ENCODE measurements around the gene MUTYH. TPM values are rescaled to one million over a fixed set of nuclear protein-coding genes. Genes with fewer than 3 reads are reported as not detected.
A peak's percentile ranks its signal among the peaks of the same experiment; 100 is the strongest.

The MUTYH gene
- total RNA-seq, 1 donor: 16.8 TPM

GRCh38 chr1:45344499-45344898, 4.3 kb upstream of the MUTYH start:
- no peak overlapping the region for H3K4me3 ChIP-seq (ENCODE audit: low read depth, low read length)
- TF ChIP-seq CTCF (IDR thresholded peaks at IDR 0.05; ENCODE audit: insufficient read depth, low read length): no peak
- no peak for DNase-seq (ENCODE audit: low read depth)

- no peak for TF ChIP-seq CTCF (IDR thresholded peaks at IDR 0.05; ENCODE audit: insufficient read depth, low read length)
- H3K4me3 ChIP-seq (ENCODE audit: low read depth, low read length): peak overlapping the region; percentile 79
- DNase-seq (ENCODE audit: low read depth): peak; percentile 22
Observed at GRCh38 chr1:45340816-45341466, 701 bp upstream of the MUTYH start.

- H3K4me3 ChIP-seq (ENCODE audit: low read depth, low read length): no peak overlapping the region
- no peak for DNase-seq (ENCODE audit: low read depth)
- no peak for TF ChIP-seq CTCF (IDR thresholded peaks at IDR 0.05; ENCODE audit: insufficient read depth, low read length)
Observed at GRCh38 chr1:45337630-45338325, 2.5 kb downstream of the MUTYH start.

- TF ChIP-seq CTCF (IDR thresholded peaks at IDR 0.05; ENCODE audit: insufficient read depth, low read length): no peak
- DNase-seq (ENCODE audit: low read depth): no peak
- H3K4me3 ChIP-seq (ENCODE audit: low read depth, low read length): no peak overlapping the region
Observed at GRCh38 chr1:45335855-45336324, 4.3 kb downstream of the MUTYH start.

- H3K4me3 ChIP-seq (ENCODE audit: low read depth, low read length): no peak overlapping the region
- no peak for DNase-seq (ENCODE audit: low read depth)
- no peak for TF ChIP-seq CTCF (IDR thresholded peaks at IDR 0.05; ENCODE audit: insufficient read depth, low read length)
Observed at GRCh38 chr1:45334308-45335245, 5.7 kb downstream of the MUTYH start.

- TF ChIP-seq CTCF (IDR thresholded peaks at IDR 0.05; ENCODE audit: insufficient read depth, low read length): no peak
Observed at GRCh38 chr1:45332346-45332720, 7.9 kb downstream of the MUTYH start.

More at GRCh38 chr1:45332346-45332720, 7.9 kb downstream of the MUTYH start:
- no peak for DNase-seq (ENCODE audit: low read depth)
- no peak overlapping the region for H3K4me3 ChIP-seq (ENCODE audit: low read depth, low read length)
